Neural cell (in vitro differentiated cells): Measurements from ENCODE around the gene ACTG2. TPM values are rescaled to one million over a fixed set of nuclear protein-coding genes. Genes with fewer than 3 reads are reported as not detected.

Experiments
- H2AFZ ChIP-seq: fragments of 200-600, 300-800 bp; sonication (generic), shearing (Covaris generic); 2 replicates; pipeline ENCODE4 v1.6.0; 2014; ENCODE audit warnings: low read depth, mild to moderate bottlenecking, antibody characterized with exemption, low read length, moderate library complexity
- H3F3A ChIP-seq: fragments of 200-600 bp; shearing (Covaris generic); 2 replicates; pipeline ENCODE4 v1.6.1; 2016; ENCODE audit warnings: mild to moderate bottlenecking, moderate library complexity, mixed read lengths, antibody characterized with exemption, low read length; ENCODE audit not compliant: insufficient read depth, poor library complexity, severe bottlenecking
- H3K27ac ChIP-seq: fragments of 200-600, 300-800 bp; sonication (generic), shearing (Covaris generic); 2 replicates; pipeline ENCODE4 v1.5.1; 2014; ENCODE audit warnings: mild to moderate bottlenecking, low read length, moderate library complexity
- H3K27me3 ChIP-seq: fragments of 300-800, 200-600 bp; sonication (generic), shearing (Covaris generic); 2 replicates; pipeline ENCODE4 v1.6.0; 2014; ENCODE audit warnings: mild to moderate bottlenecking, low read depth, low read length, moderate library complexity; ENCODE audit not compliant: insufficient read depth
- H3K36me3 ChIP-seq: fragments of 300-800, 200-600 bp; sonication (generic), shearing (Covaris generic); 2 replicates; pipeline ENCODE4 v1.5.1; 2014; ENCODE audit warnings: mild to moderate bottlenecking, antibody characterized with exemption, low read length, moderate library complexity; ENCODE audit not compliant: insufficient read depth
- H3K4me2 ChIP-seq: fragments of 300-800, 200-600 bp; sonication (generic), shearing (Covaris generic); 2 replicates; pipeline ENCODE4 v1.6.0; 2014; ENCODE audit warnings: mild to moderate bottlenecking, low read length
- H3K4me3 ChIP-seq: fragments of 300-800, 200-600 bp; sonication (generic), shearing (Covaris generic); 2 replicates; pipeline ENCODE4 v1.5.1; 2014; ENCODE audit warnings: mild to moderate bottlenecking, low read length, moderate library complexity
- H3K79me2 ChIP-seq: fragments of 200-600 bp; shearing (Covaris generic); replicated peaks from 2 replicates; pipeline ENCODE4 v1.6.0; 2014; ENCODE audit warnings: mild to moderate bottlenecking, low read length, moderate library complexity; ENCODE audit not compliant: insufficient read depth
- H3K9ac ChIP-seq: fragments of 300-800, 200-600 bp; sonication (generic), shearing (Covaris generic); 2 replicates; pipeline ENCODE4 v1.6.1; 2016; ENCODE audit warnings: mild to moderate bottlenecking, low read length, mixed read lengths
- H3K9me2 ChIP-seq: fragments of 200-600 bp; shearing (Covaris generic); 2 replicates; pipeline ENCODE4 v1.6.1; 2016; ENCODE audit warnings: mild to moderate bottlenecking, low read length, mixed read lengths; ENCODE audit not compliant: insufficient read depth
- H3K9me3 ChIP-seq: fragments of 200-600, 300-800 bp; sonication (generic), shearing (Covaris generic); 2 replicates; pipeline ENCODE4 v1.6.1; 2016; ENCODE audit warnings: mild to moderate bottlenecking, mixed run types, low read length, moderate library complexity, mixed read lengths
- H4K20me1 ChIP-seq: fragments of 200-600 bp; shearing (Covaris generic); 2 replicates; pipeline ENCODE4 v1.6.1; 2016; ENCODE audit warnings: mild to moderate bottlenecking, mixed run types; ENCODE audit not compliant: insufficient read depth
- EP300 ChIP-seq: fragments of 450-650 bp; conservative IDR thresholded peaks from 2 replicates; pipeline ENCODE4 v1.6.1; 2014; ENCODE audit warnings: antibody characterized with exemption, mild to moderate bottlenecking, moderate library complexity; ENCODE audit not compliant: poor library complexity, severe bottlenecking
- EZH2 ChIP-seq: fragments of 200-600, 300-800 bp; shearing (Covaris generic), sonication (generic); IDR thresholded peaks from 2 replicates; pipeline ENCODE4 v1.6.1; 2014; ENCODE audit warnings: antibody characterized with exemption, low read length, borderline replicate concordance, mild to moderate bottlenecking; ENCODE audit not compliant: insufficient read depth, poor library complexity, severe bottlenecking
- MXI1 ChIP-seq: fragments of 450-650 bp; conservative IDR thresholded peaks from 2 replicates; pipeline ENCODE4 v1.6.1; 2014; ENCODE audit warnings: antibody characterized with exemption, mild to moderate bottlenecking; ENCODE audit not compliant: poor library complexity, severe bottlenecking
- POLR2AphosphoS5 ChIP-seq: IDR thresholded peaks from 2 replicates; pipeline ENCODE4 v1.6.1; 2012
- RAD21 ChIP-seq: fragments of 450-650 bp; conservative IDR thresholded peaks from 2 replicates; pipeline ENCODE4 v1.6.1; 2014; ENCODE audit warnings: antibody characterized with exemption, mild to moderate bottlenecking, moderate library complexity
- SMC3 ChIP-seq: fragments of 450-650 bp; conservative IDR thresholded peaks from 2 replicates; pipeline ENCODE4 v1.6.1; 2014; ENCODE audit warnings: antibody characterized with exemption, mild to moderate bottlenecking, moderate library complexity; ENCODE audit not compliant: poor library complexity
- TAF1 ChIP-seq: IDR thresholded peaks from 2 replicates; pipeline ENCODE4 v1.6.1; 2012; ENCODE audit warnings: low read depth
- polyA plus RNA-seq: library from polyadenylated mRNA; depleted of rRNA; stranded (reverse); fragments of >200 nt; gene quantifications from 2 replicates; pipeline ENCODE4 v1.2.3, GENCODE V29; 2014
- TF ChIP-seq, protein P1 (sequence below): IDR thresholded peaks from 2 replicates; pipeline ENCODE4 v1.6.1; 2012; ENCODE audit warnings: borderline replicate concordance
- TF ChIP-seq, protein P2 (sequence below): fragments of 450-650 bp; IDR thresholded peaks from 2 replicates; pipeline ENCODE4 v1.5.1; 2014; ENCODE audit warnings: antibody characterized with exemption, mild to moderate bottlenecking, moderate library complexity; ENCODE audit not compliant: poor library complexity, severe bottlenecking

ACTG2 gene
- polyA plus RNA-seq, 1 donor from 2014 or later: 0.67 TPM

DNA sequence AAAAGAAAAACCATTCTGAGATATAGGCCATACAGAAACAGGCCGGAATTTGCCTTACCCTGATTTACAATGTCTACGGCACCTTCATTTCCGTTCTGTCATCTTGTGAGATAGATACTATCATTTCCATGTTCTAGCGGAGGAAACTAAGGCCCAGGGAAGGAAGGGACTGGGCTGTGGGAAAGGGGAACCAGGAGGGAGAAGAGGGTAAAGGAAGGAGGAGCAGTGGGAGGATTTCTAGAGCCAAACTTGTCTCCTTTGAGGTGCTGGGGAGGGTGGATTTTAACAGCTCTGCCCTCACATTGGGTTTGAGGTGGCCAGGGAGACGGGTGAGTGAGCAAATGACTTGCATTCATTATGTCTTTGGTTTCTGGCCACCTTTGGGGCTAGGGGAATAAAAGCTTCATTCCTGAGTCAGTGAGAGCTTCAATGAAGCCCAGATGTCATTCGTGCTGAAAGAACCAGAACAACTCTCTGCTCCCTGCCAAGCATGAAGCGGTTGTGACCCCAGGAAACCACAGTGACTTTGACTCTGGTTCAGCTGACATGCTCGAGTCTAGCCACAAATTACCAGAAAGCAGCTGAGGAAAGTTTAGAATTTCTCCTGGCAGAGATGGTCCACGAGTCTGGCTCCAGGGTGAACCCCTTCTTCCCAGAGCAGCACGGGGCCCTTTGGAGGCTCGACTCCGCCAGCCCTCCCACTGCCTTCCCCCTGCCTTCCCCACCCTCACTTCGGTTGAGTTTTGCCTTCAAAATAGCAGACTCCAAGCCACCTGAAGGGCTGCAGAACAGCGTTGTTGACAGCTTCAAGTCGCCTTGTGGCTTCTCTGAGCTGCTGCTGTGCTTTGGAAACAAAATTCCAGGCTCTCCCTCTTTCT lies 3.8 kb downstream of the ACTG2 start:
- no peak overlapping the region for H2AFZ ChIP-seq
- no peaks in the 10 kb centered on the region for H3K79me2 ChIP-seq
- H3K9ac ChIP-seq: no peak overlapping the region
- no peaks in the 10 kb centered on the region for H3F3A ChIP-seq
- no peaks in the 10 kb centered on the region for H3K36me3 ChIP-seq
- H3K4me2 ChIP-seq: no peak overlapping the region
- no peaks in the 10 kb centered on the region for H3K27me3 ChIP-seq
- no peak overlapping the region for H3K4me3 ChIP-seq
- no peak overlapping the region for H3K27ac ChIP-seq
- no peak for TF ChIP-seq MXI1
- TF ChIP-seq, protein P1, sequence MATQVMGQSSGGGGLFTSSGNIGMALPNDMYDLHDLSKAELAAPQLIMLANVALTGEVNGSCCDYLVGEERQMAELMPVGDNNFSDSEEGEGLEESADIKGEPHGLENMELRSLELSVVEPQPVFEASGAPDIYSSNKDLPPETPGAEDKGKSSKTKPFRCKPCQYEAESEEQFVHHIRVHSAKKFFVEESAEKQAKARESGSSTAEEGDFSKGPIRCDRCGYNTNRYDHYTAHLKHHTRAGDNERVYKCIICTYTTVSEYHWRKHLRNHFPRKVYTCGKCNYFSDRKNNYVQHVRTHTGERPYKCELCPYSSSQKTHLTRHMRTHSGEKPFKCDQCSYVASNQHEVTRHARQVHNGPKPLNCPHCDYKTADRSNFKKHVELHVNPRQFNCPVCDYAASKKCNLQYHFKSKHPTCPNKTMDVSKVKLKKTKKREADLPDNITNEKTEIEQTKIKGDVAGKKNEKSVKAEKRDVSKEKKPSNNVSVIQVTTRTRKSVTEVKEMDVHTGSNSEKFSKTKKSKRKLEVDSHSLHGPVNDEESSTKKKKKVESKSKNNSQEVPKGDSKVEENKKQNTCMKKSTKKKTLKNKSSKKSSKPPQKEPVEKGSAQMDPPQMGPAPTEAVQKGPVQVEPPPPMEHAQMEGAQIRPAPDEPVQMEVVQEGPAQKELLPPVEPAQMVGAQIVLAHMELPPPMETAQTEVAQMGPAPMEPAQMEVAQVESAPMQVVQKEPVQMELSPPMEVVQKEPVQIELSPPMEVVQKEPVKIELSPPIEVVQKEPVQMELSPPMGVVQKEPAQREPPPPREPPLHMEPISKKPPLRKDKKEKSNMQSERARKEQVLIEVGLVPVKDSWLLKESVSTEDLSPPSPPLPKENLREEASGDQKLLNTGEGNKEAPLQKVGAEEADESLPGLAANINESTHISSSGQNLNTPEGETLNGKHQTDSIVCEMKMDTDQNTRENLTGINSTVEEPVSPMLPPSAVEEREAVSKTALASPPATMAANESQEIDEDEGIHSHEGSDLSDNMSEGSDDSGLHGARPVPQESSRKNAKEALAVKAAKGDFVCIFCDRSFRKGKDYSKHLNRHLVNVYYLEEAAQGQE: no peak
- no peak for TF ChIP-seq EZH2
- no peak for TF ChIP-seq TAF1
- TF ChIP-seq POLR2AphosphoS5: no peak
- TF ChIP-seq RAD21: no peak
- no peak for TF ChIP-seq EP300
- TF ChIP-seq, protein P2, sequence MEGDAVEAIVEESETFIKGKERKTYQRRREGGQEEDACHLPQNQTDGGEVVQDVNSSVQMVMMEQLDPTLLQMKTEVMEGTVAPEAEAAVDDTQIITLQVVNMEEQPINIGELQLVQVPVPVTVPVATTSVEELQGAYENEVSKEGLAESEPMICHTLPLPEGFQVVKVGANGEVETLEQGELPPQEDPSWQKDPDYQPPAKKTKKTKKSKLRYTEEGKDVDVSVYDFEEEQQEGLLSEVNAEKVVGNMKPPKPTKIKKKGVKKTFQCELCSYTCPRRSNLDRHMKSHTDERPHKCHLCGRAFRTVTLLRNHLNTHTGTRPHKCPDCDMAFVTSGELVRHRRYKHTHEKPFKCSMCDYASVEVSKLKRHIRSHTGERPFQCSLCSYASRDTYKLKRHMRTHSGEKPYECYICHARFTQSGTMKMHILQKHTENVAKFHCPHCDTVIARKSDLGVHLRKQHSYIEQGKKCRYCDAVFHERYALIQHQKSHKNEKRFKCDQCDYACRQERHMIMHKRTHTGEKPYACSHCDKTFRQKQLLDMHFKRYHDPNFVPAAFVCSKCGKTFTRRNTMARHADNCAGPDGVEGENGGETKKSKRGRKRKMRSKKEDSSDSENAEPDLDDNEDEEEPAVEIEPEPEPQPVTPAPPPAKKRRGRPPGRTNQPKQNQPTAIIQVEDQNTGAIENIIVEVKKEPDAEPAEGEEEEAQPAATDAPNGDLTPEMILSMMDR: no peak
- TF ChIP-seq SMC3: no peak
- no peaks in the 10 kb centered on the region for H3K9me3 ChIP-seq
- no peaks in the 10 kb centered on the region for H4K20me1 ChIP-seq
- H3K9me2 ChIP-seq: no peaks in the 10 kb centered on the region

DNA sequence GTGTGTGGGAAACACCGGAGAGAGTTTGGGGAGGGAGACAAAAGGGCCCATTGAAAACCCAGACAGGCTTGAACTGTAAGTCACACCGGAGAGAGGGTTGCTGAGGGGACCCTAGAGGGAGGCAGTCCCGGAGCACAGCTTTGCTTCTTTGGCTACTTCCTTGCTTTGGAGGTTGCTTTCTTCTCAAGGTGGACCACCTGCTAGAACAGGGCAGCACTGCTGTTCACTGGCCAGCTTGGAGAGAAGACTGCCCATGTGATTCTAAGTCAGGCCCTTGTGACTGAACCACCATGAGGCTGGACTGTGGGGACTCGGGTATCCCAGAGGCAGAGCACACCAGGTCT lies 4.4 kb downstream of the ACTG2 start:
- Histone ChIP-seq H2AFZ (no peak overlapping the region), H3K4me2 (no peak overlapping the region), H3K9me3 (no peaks in the 10 kb centered on the region), H3K9me2 (no peaks in the 10 kb centered on the region), H3K9ac (no peak overlapping the region), H3K4me3 (no peak overlapping the region), H3K36me3 (no peaks in the 10 kb centered on the region), H3K27ac (no peak overlapping the region), H3K79me2 (no peaks in the 10 kb centered on the region), H4K20me1 (no peaks in the 10 kb centered on the region), H3K27me3 (no peaks in the 10 kb centered on the region), H3F3A (no peaks in the 10 kb centered on the region)
- TF ChIP-seq MXI1 (no peak), POLR2AphosphoS5 (no peak), EP300 (no peak), SMC3 (no peak), RAD21 (no peak), EZH2 (no peak), TAF1 (no peak)
- TF ChIP-seq, protein P1: no peak
- TF ChIP-seq, protein P2: no peak
